Measurements from ENCODE around the gene ERICH6B. TPM values are rescaled to one million over a fixed set of nuclear protein-coding genes. Genes with fewer than 3 reads are reported as not detected.

Gene ERICH6B
- total RNA-seq, 4 donors from 2014 or later = not detected

DNA sequence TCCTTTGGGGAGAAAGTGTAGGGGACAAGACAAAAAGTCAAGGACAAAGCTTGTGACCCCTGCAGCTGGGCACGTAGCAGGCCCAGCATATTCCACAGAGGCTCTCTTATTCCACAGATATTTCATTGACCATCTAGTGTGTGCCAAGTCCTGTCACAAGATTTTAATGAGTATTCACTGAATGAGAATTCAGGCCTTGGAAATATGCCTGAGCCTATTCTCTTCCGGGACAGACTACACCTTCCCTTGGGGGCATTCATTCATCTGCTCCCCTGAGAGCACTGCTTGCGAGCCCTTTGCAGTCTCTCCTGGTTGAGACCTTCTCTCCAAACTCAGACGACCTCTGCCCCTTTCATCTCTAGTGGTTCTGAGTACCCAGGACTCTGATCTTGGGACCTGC lies 25.5 kb downstream of the ERICH6B start:
- H3K4me1 ChIP-seq = no peaks in the 10 kb centered on the region
- H3K9me3 ChIP-seq = no peaks in the 10 kb centered on the region
- intact Hi-C loops (cut with DNase I) = no loop called here
- WGBS, 2 donors = 57 to 59% methylated on average over 4 of the region's 4 CpGs
- no peak overlapping the region for H3K4me3 ChIP-seq
- H3K36me3 ChIP-seq = no peaks in the 10 kb centered on the region
- peaks cover 0 to 7% (median 0%) of the 10 kb centered on the region in 4 donors for H3K27me3 ChIP-seq
- H3K27ac ChIP-seq = no peak overlapping the region
- TF ChIP-seq CTCF (IDR thresholded peaks at IDR 0.05) (no peak), POLR2A (IDR thresholded peaks at IDR 0.05) (no peak)
- DNase-seq = no peak

DNA sequence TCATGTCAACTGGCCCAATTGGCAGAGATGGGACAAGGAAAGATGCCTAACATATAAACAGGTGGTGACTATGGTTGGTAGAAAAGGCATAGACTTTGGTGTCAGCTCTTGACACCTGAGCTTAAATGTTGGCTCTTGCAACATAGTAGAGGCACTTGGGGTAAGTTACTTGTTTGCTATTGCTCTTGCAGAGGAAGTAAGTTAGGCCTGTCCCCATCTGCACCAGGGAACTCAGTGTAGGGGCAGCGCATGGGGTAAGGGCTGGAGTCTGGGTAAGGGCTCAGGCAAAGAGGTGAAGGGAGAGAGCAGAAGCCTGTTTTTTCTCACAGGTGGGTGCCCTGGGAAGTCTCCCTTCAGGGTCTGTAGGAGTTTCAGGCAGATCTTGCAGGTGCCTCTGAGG lies 27.6 kb downstream of the ERICH6B start:
- no peaks in the 10 kb centered on the region for H3K9me3 ChIP-seq
- peaks cover 0 to 7% (median 0%) of the 10 kb centered on the region in 4 donors for H3K27me3 ChIP-seq
- no peaks in the 10 kb centered on the region for H3K4me1 ChIP-seq
- no peak for DNase-seq
- no peak overlapping the region for H3K4me3 ChIP-seq
- no peak for TF ChIP-seq CTCF (IDR thresholded peaks at IDR 0.05)
- no peak for TF ChIP-seq POLR2A (IDR thresholded peaks at IDR 0.05)
- H3K36me3 ChIP-seq = no peaks in the 10 kb centered on the region
- intact Hi-C loops (cut with DNase I) = no loop called here
- WGBS, 2 donors = 100% methylated on average over 1 of the region's 1 CpG
- H3K27ac ChIP-seq = no peak overlapping the region

GRCh38 chr13:45584816-45585215 lies 30.7 kb downstream of the ERICH6B start:
- no peaks in the 10 kb centered on the region for H3K9me3 ChIP-seq
- TF ChIP-seq CTCF (IDR thresholded peaks at IDR 0.05) (no peak), POLR2A (IDR thresholded peaks at IDR 0.05) (no peak)
- H3K36me3 ChIP-seq = no peaks in the 10 kb centered on the region
- no peak overlapping the region for H3K4me3 ChIP-seq
- intact Hi-C loops (cut with DNase I) = no loop called here
- no peak overlapping the region for H3K27ac ChIP-seq
- DNase-seq = no peak
- whole genome bisulfite sequencing, 2 donors = 81 to 85% methylated on average over 6 of the region's 6 CpGs
- peaks cover 0 to 7% (median 0%) of the 10 kb centered on the region in 4 donors for H3K27me3 ChIP-seq
- no peaks in the 10 kb centered on the region for H3K4me1 ChIP-seq

- Histone ChIP-seq H3K4me3 (no peak overlapping the region), H3K27me3 (peaks cover 0 to 18% (median 0%) of the 10 kb centered on the region in 4 donors), H3K36me3 (no peaks in the 10 kb centered on the region), H3K27ac (no peak overlapping the region), H3K9me3 (no peaks in the 10 kb centered on the region), H3K4me1 (no peaks in the 10 kb centered on the region)
- TF ChIP-seq CTCF (IDR thresholded peaks at IDR 0.05) (no peak), POLR2A (IDR thresholded peaks at IDR 0.05) (no peak)
- no peak for DNase-seq
- intact Hi-C loops (cut with DNase I) = no loop called here
- WGBS, 2 donors = 46 to 49% methylated on average over 3 of the region's 3 CpGs
Observed at GRCh38 chr13:45582408-45583076, 33.0 kb downstream of the ERICH6B start.

DNA sequence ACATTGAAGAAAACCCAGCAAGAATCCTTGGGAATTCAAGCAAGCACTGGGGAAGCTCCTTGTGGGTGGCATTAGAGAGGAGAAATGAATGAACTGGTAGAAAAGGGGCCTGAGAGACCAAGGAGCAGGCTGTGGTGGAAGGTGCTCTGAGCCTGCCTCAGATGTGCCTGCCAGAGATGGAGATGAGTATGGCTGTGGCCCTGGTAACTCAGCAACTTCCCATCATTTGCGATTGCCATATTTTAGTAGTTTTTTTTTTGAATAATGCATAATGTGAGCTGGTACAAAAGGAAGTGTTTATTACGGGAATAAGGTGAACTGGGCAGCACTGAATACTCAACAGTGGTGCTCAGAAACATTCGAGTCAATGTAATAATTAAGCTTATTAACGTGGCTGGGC lies 39.1 kb downstream of the ERICH6B start:
- TF ChIP-seq POLR2A (IDR thresholded peaks at IDR 0.05) (no peak), CTCF (IDR thresholded peaks at IDR 0.05) (no peak)
- no peak overlapping the region for H3K4me3 ChIP-seq
- DNase-seq = no peak
- no peaks in the 10 kb centered on the region for H3K9me3 ChIP-seq
- intact Hi-C loops (cut with DNase I) = no loop called here
- peaks cover 0 to 24% (median 0%) of the 10 kb centered on the region in 4 donors for H3K27me3 ChIP-seq
- no peak overlapping the region for H3K27ac ChIP-seq
- 71 to 84% methylated on average over 4 of the region's 4 CpGs for WGBS, 2 donors
- no peaks in the 10 kb centered on the region for H3K36me3 ChIP-seq
- H3K4me1 ChIP-seq = no peaks in the 10 kb centered on the region
